Upper lobe of left lung (tissue), 6 donors: Measurements from ENCODE around the gene HTRA1. TPM values are rescaled to one million over a fixed set of nuclear protein-coding genes. Genes with fewer than 3 reads are reported as not detected.
A peak's percentile ranks its signal among the peaks of the same experiment; 100 is the strongest.

Experiments used
- ATAC-seq, 2 donors: fragments of 200-7000 bp; cut with Tn5 transposase; one replicate each; pipeline ENCODE4 v1.9.1; 2022; ENCODE audit warnings: mild to moderate bottlenecking in 2 of 2, moderate library complexity in 2 of 2; ENCODE audit not compliant: low FRiP score in 2 of 2
- DNase-seq, 2 donors: peaks; one replicate each; pipeline ENCODE4 v3.0.0-alpha.2; 2019 to 2020
- H3K27ac ChIP-seq, 4 donors: fragments of 200-600 bp; sonication (generic); one replicate each; pipeline ENCODE4 v1.5.1; 2016 to 2019
- H3K27me3 ChIP-seq, 4 donors: fragments of 200-600 bp; sonication (generic); one replicate each; pipeline ENCODE4 v1.5.1; 2017 to 2019
- H3K36me3 ChIP-seq, 4 donors: fragments of 200-600 bp; sonication (generic); one replicate each; pipeline ENCODE4 v1.5.1; 2016 to 2019
- H3K4me1 ChIP-seq, 4 donors: fragments of 200-600 bp; sonication (generic); one replicate each; pipeline ENCODE4 v1.5.1; 2018 to 2019
- H3K4me3 ChIP-seq, 4 donors: fragments of 200-600 bp; sonication (generic); one replicate each; pipeline ENCODE4 v1.5.1; 2017 to 2019; ENCODE audit warnings: mild to moderate bottlenecking in 2 of 4, moderate library complexity in 1 of 4
- H3K9me3 ChIP-seq, 4 donors: fragments of 200-600 bp; sonication (generic); one replicate each; pipeline ENCODE4 v1.5.1; 2018 to 2019
- CTCF ChIP-seq, 6 experiments: fragments of 450-650 bp in 4 of 6; fragments of 200-600 bp in 2 of 6; sonication (generic) in 2 of 6; IDR thresholded peaks; one replicate each; pipeline ENCODE4 v1.5.1; 2016 to 2019; ENCODE audit warnings: antibody characterized with exemption in 6 of 6
- EP300 ChIP-seq, 4 donors: sonication (generic); formaldehyde crosslinking; IDR thresholded peaks; one replicate each; pipeline ENCODE4 v1.5.1; 2017; ENCODE audit warnings: antibody characterized with exemption in 4 of 4, control low read depth in 2 of 4
- POLR2A ChIP-seq, 4 donors: fragments of 450-650 bp; IDR thresholded peaks; one replicate each; pipeline ENCODE4 v1.5.1; 2016 to 2017; ENCODE audit warnings: antibody characterized with exemption in 4 of 4, mild to moderate bottlenecking in 2 of 4
- POLR2AphosphoS5 ChIP-seq, 2 donors: sonication (generic); formaldehyde crosslinking; IDR thresholded peaks; one replicate each; pipeline ENCODE4 v1.5.1; 2017; ENCODE audit warnings: antibody characterized with exemption in 2 of 2
- WGBS, 2 donors: methylation state at CpG; one replicate each; pipeline ENCODE4 v1.1.5; 2017 to 2018; 5-methylcytosine and 5-hydroxymethylcytosine counted together
- total RNA-seq, 6 donors: library from RNA; depleted of rRNA in 4 of 6; stranded (reverse); fragments of >200 nt in 4 of 6; gene quantifications; one replicate each; pipeline versions ENCODE4 v1.1.0 to v1.2.1, GENCODE V29; 2016 to 2021
- donor health status: DM: no; HTN: no; CAD: no; lungs with moderate emphysema.
- donor health status: DM: no; HTN: yes; CAD: no; lungs with severe emphysema.

The HTRA1 gene
- total RNA-seq, 6 donors from 2014 or later: 20.7 to 72.8 (median 36.2) TPM

- no peak overlapping the region for H3K27ac ChIP-seq
- peaks cover 0 to 5% (median 0%) of the 10 kb centered on the region in 4 donors for H3K36me3 ChIP-seq
- TF ChIP-seq CTCF (IDR thresholded peaks at IDR 0.05) (no peak), POLR2A (IDR thresholded peaks at IDR 0.05) (no peak), POLR2AphosphoS5 (IDR thresholded peaks at IDR 0.05) (no peak), EP300 (IDR thresholded peaks at IDR 0.05) (no peak)
- H3K9me3 ChIP-seq: no peaks in the 10 kb centered on the region
- H3K4me1 ChIP-seq: peaks cover 0 to 22% (median 3%) of the 10 kb centered on the region in 4 donors
- DNase-seq (no peak), ATAC-seq (no peak)
- no peak overlapping the region for H3K4me3 ChIP-seq
- H3K27me3 ChIP-seq: no peaks in the 10 kb centered on the region
- 94 to 97% methylated on average over 4 of the region's 4 CpGs for WGBS, 2 donors
Observed at GRCh38 chr10:122493761-122494160, 32.4 kb downstream of the HTRA1 start.

DNA sequence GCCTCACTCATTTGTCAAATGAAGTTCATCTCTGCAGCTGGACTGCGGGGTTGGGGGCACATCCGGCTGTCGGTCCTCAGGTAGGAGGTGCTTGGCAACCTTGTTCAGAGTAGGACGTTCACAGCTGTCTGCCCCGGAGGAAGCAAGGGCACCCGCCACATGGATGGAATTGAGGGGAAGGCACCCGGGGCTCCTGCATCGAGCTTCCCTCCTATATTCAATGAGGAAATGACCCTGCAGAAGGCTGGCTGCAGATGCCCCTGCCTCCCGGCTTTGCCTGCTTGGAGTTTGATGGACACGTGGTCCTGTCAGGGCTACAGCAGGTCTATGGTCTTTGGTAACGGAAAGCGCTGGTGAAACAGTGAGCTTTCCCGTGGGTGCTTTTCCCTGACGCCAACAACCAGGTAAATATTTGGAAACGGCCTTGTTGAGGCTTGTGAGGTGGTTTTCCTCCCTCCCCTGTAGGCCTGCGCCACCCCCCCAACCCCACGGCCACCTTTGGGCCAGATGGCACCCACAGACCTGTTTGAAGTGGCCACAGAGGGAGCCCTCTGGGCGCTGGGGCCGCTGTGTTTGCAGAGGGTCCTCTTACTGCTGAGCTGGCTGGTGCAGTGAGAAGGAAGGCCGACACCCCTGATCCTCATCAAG lies 32.9 kb downstream of the HTRA1 start:
- DNase-seq: peak in 1 of 2 donors; percentile 63
- H3K4me3 ChIP-seq: no peak overlapping the region
- TF ChIP-seq EP300 (IDR thresholded peaks at IDR 0.05) (no peak), POLR2A (IDR thresholded peaks at IDR 0.05) (no peak), CTCF (IDR thresholded peaks at IDR 0.05) (no peak), POLR2AphosphoS5 (IDR thresholded peaks at IDR 0.05) (no peak)
- no peaks in the 10 kb centered on the region for H3K9me3 ChIP-seq
- 82 to 85% methylated on average over 17 to 20 of the region's 20 CpGs for WGBS, 2 donors
- H3K4me1 ChIP-seq: peaks cover 0 to 25% (median 5%) of the 10 kb centered on the region in 4 donors
- H3K27ac ChIP-seq: peak overlapping the region in 2 of 4 donors; percentile 37 to 67
- peak in 1 of 2 donors; percentile 20 for ATAC-seq
- H3K27me3 ChIP-seq: no peaks in the 10 kb centered on the region
- H3K36me3 ChIP-seq: peaks cover 0 to 5% (median 0%) of the 10 kb centered on the region in 4 donors

GRCh38 chr10:122494833-122495232 lies 33.5 kb downstream of the HTRA1 start:
- TF ChIP-seq CTCF (IDR thresholded peaks at IDR 0.05) (no peak), EP300 (IDR thresholded peaks at IDR 0.05) (no peak), POLR2AphosphoS5 (IDR thresholded peaks at IDR 0.05) (no peak), POLR2A (IDR thresholded peaks at IDR 0.05) (no peak)
- ATAC-seq (peak; percentile 2 to 80), DNase-seq (no peak)
- Histone ChIP-seq H3K27ac (peak overlapping the region in 2 of 4 donors; percentile 37 to 67), H3K4me1 (peaks cover 0 to 26% (median 5%) of the 10 kb centered on the region in 4 donors), H3K4me3 (no peak overlapping the region), H3K36me3 (peaks cover 0 to under 1% (median 0%) of the 10 kb centered on the region in 4 donors), H3K9me3 (no peaks in the 10 kb centered on the region), H3K27me3 (no peaks in the 10 kb centered on the region)
- WGBS, 2 donors: 89 to 90% methylated on average over 6 to 13 of the region's 14 CpGs

- peak overlapping the region in 2 of 4 donors; percentile 19 to 67 for H3K27ac ChIP-seq
- no peaks in the 10 kb centered on the region for H3K36me3 ChIP-seq
- TF ChIP-seq POLR2AphosphoS5 (IDR thresholded peaks at IDR 0.05) (no peak), CTCF (IDR thresholded peaks at IDR 0.05) (no peak)
- DNase-seq: peak in 1 of 2 donors; percentile 72
- no peaks in the 10 kb centered on the region for H3K9me3 ChIP-seq
- ATAC-seq: peak in 1 of 2 donors; percentile 41
- no peaks in the 10 kb centered on the region for H3K27me3 ChIP-seq
- whole genome bisulfite sequencing, 2 donors: 29 to 46% methylated on average over 12 of the region's 12 CpGs
- H3K4me3 ChIP-seq: no peak overlapping the region
- peaks cover 0 to 26% (median 5%) of the 10 kb centered on the region in 4 donors for H3K4me1 ChIP-seq
Observed at GRCh38 chr10:122495406-122496340, 34.3 kb downstream of the HTRA1 start.
